AG04450 (cell line): ENCODE results near the gene GLG1. TPM values are rescaled to one million over a fixed set of nuclear protein-coding genes. Genes with fewer than 3 reads are reported as not detected.
"Not testable (repeated sequence)": the region's sequence is repeated elsewhere in the genome, so short reads cannot be mapped to it uniquely, and the experiment has no call there.

Experiments
- CTCF ChIA-PET: fragments of 300-600, 350-600 bp; formaldehyde crosslinking; extraction: SDS; loops from one replicate; lab custom pipeline; 2022; ENCODE audit warnings: antibody characterized with exemption, inconsistent platforms; lab: Charles Lee
- POLR2A ChIA-PET: fragments of 350-600 bp; formaldehyde crosslinking; extraction: SDS; loops from one replicate; lab custom pipeline; 2021; ENCODE audit warnings: antibody characterized with exemption, inconsistent platforms; lab: Yijun Ruan, JAX
- DNase-seq: peaks from one replicate; pipeline ENCODE4 v3.0.0-alpha.2; 2011; ENCODE audit warnings: low read depth, low spot score
- H3K27ac ChIP-seq: one replicate; pipeline ENCODE4 v1.5.1; 2012; ENCODE audit warnings: low read depth, low read length, control low read depth
- H3K27me3 ChIP-seq: one replicate; pipeline ENCODE4 v1.6.0; 2012; ENCODE audit warnings: low read length; ENCODE audit not compliant: control insufficient read depth, insufficient read depth
- H3K4me3 ChIP-seq: 2 replicates; pipeline ENCODE4 v1.5.1; 2011; ENCODE audit warnings: mild to moderate bottlenecking, low read depth, low read length, control low read depth
- H3K9me3 ChIP-seq: 2 replicates; pipeline ENCODE4 v1.5.1; 2012; ENCODE audit warnings: low read length; ENCODE audit not compliant: control insufficient read depth, insufficient read depth
- CTCF ChIP-seq: IDR thresholded peaks from 2 replicates; pipeline ENCODE4 v1.5.1; 2011; ENCODE audit warnings: low read depth, low read length, control low read depth, inconsistent platforms
- polyA minus RNA-seq: library from RNA; depleted of rRNA, polyadenylated mRNA; stranded (reverse); fragments of >200 nt; gene quantifications from 2 replicates; pipeline ENCODE4 v1.2.3, GENCODE V29; 2011; rRNA and poly(A)+ RNA removed
- polyA plus RNA-seq: library from polyadenylated mRNA; depleted of rRNA; stranded (reverse); fragments of >200 nt; gene quantifications from 2 replicates; pipeline ENCODE4 v1.2.3, GENCODE V29; 2011; rRNA removed

GLG1 gene
- polyA plus RNA-seq (188 and 191 TPM in 2 replicates), polyA minus RNA-seq (199 and 205 TPM in 2 replicates)

GRCh38 chr16:74606521-74607309, at the start of gene GLG1:
GLG1 (minus strand) TSS chr16:74607114; CDS start chr16:74607094, 20 bp downstream.
- Histone ChIP-seq H3K9me3 (no peaks in the 10 kb centered on the region; the same call in 1 of the 2 replicates), H3K27me3 (no peaks in the 10 kb centered on the region), H3K27ac (peak within 1 kb of the TSS; percentile 95), H3K4me3 (peak within 1 kb of the TSS; percentile 92)
- CTCF ChIA-PET = interaction anchor here (1.1 kb wide), 1 partner anchor 16 kb away, joined by 5 read pairs; no protein-coding TSS in a partner anchor
- DNase-seq = peak; percentile 74
- no peak for TF ChIP-seq CTCF
- POLR2A ChIA-PET = interaction anchor here (0.5 to 2.0 kb wide), 17 partner anchors 10 to 1757 kb away, joined by 3 to 9 read pairs (median 4); no protein-coding TSS in a partner anchor

GRCh38 chr16:74654536-74655050, 47.7 kb upstream of the GLG1 start:
- H3K27me3 ChIP-seq = no peaks in the 10 kb centered on the region
- no peak for DNase-seq
- H3K9me3 ChIP-seq = no peaks in the 10 kb centered on the region
- TF ChIP-seq CTCF = no peak
- no peak overlapping the region for H3K4me3 ChIP-seq
- ChIA-PET POLR2A (no interaction called here), CTCF (interaction anchor here (1.5 kb wide), 1 partner anchor 208 kb away, joined by 6 read pairs; no protein-coding TSS in a partner anchor)
- H3K27ac ChIP-seq = no peak overlapping the region

- not testable (repeated sequence) for H3K4me3 ChIP-seq, H3K27me3 ChIP-seq, H3K9me3 ChIP-seq, DNase-seq, H3K27ac ChIP-seq
- ChIA-PET POLR2A (interaction anchor here (1.7 kb wide), 1 partner anchor 14 kb away, joined by 4 read pairs; the partner anchor contains the start of gene RFWD3), CTCF (interaction anchor here (2.0 kb wide), 1 partner anchor 210 kb away, joined by 11 read pairs; no protein-coding TSS in a partner anchor)
Measured at GRCh38 chr16:74652883-74653282, 46.0 kb upstream of the GLG1 start.

- Histone ChIP-seq H3K9me3 (no peaks in the 10 kb centered on the region), H3K4me3 (no peak overlapping the region), H3K27ac (no peak overlapping the region), H3K27me3 (no peaks in the 10 kb centered on the region)
- ChIA-PET POLR2A (interaction anchor here (1.7 kb wide), 1 partner anchor 15 kb away, joined by 4 read pairs; the partner anchor contains the start of gene RFWD3), CTCF (interaction anchor here (0.9 to 2.0 kb wide), 12 partner anchors 11 to 211 kb away, joined by 3 to 13 read pairs (median 4); partner anchors contain the start of gene RFWD3)
- DNase-seq = no peak
- no peak for TF ChIP-seq CTCF
Measured at GRCh38 chr16:74652249-74652648, 45.3 kb upstream of the GLG1 start.

- Histone ChIP-seq H3K27me3 (no peaks in the 10 kb centered on the region), H3K4me3 (no peak overlapping the region), H3K27ac (no peak overlapping the region), H3K9me3 (no peaks in the 10 kb centered on the region)
- DNase-seq = no peak
- ChIA-PET CTCF (interaction anchor here (0.5 to 2.0 kb wide), 21 partner anchors 8 to 211 kb away, joined by 3 to 13 read pairs (median 3); partner anchors contain the start of gene RFWD3), POLR2A (interaction anchor here (1.7 kb wide), 1 partner anchor 15 kb away, joined by 4 read pairs; the partner anchor contains the start of gene RFWD3)
- TF ChIP-seq CTCF = no peak
Measured at GRCh38 chr16:74651841-74652240, 44.9 kb upstream of the GLG1 start.
